Measurements from ENCODE around the gene OGG1. TPM values are rescaled to one million over a fixed set of nuclear protein-coding genes. Genes with fewer than 3 reads are reported as not detected.
A peak's percentile ranks its signal among the peaks of the same experiment; 100 is the strongest.

OGG1 gene
- total RNA-seq, 2 donors from 2014 or later: 22.6 to 38.2 TPM

DNA sequence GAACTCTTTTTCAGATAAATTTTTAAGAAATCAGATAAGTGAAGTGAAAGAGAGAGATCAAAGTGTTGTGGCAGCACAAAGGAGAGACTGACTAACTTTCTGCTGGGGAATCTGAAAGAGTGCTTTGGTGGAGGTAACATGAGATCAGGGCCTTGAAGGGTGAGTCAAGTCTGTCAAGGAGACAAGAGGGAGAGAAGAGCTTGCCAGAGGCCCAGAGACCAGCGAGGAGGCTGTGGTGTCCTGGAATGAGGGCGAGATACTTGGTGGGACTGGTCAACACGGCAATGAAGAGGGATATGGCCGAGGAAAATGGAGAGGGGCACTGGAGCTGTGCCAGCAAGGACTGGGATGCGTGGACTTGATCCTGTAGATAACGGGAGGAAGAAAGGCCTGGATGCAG, 38.0 kb downstream of the OGG1 start:
- no peaks in the 10 kb centered on the region for H3K4me1 ChIP-seq (replicated peaks)
- intact Hi-C loops (cut with DNase I): no loop called here
- no peak overlapping the region for H3K27ac ChIP-seq
- no peak for DNase-seq (ENCODE audit: low spot score)
- no peak overlapping the region for H3K4me3 ChIP-seq
- 79% methylated on average over 6 of the region's 6 CpGs for WGBS
- TF ChIP-seq POLR2AphosphoS5 (IDR thresholded peaks at IDR 0.05) (no peak), POLR2A (IDR thresholded peaks at IDR 0.05) (no peak)
- TF ChIP-seq, protein P1, sequence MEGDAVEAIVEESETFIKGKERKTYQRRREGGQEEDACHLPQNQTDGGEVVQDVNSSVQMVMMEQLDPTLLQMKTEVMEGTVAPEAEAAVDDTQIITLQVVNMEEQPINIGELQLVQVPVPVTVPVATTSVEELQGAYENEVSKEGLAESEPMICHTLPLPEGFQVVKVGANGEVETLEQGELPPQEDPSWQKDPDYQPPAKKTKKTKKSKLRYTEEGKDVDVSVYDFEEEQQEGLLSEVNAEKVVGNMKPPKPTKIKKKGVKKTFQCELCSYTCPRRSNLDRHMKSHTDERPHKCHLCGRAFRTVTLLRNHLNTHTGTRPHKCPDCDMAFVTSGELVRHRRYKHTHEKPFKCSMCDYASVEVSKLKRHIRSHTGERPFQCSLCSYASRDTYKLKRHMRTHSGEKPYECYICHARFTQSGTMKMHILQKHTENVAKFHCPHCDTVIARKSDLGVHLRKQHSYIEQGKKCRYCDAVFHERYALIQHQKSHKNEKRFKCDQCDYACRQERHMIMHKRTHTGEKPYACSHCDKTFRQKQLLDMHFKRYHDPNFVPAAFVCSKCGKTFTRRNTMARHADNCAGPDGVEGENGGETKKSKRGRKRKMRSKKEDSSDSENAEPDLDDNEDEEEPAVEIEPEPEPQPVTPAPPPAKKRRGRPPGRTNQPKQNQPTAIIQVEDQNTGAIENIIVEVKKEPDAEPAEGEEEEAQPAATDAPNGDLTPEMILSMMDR (IDR thresholded peaks at IDR 0.05): no peak
- no peaks in the 10 kb centered on the region for H3K9me3 ChIP-seq
- peaks cover 11 to 17% of the 10 kb centered on the region in 2 donors for H3K36me3 ChIP-seq
- H3K27me3 ChIP-seq (replicated peaks; ENCODE audit: insufficient read depth): no peaks in the 10 kb centered on the region

DNA sequence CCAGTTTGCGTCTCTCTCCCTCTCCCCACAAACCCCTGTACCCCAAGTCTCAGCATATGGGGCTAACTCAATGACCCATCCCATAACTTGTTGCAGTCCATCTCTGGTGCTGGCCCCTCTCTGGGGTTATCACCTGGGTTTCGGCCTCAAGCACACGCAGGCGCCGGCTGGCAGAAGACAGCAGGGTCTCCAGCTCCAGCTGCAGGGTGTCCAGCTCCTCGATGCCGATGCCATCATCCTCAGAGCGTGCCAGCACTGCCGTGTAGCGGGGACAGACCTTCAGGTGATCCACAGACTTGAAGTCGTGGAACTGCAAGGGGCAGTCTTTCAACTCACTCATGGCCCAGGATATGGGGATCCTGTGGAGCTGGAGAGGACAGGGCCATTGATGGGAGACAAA, 41.4 kb downstream of the OGG1 start:
- TF ChIP-seq, protein P1 (IDR thresholded peaks at IDR 0.05): no peak
- TF ChIP-seq POLR2A (IDR thresholded peaks at IDR 0.05) (no peak), POLR2AphosphoS5 (IDR thresholded peaks at IDR 0.05) (no peak)
- Histone ChIP-seq H3K27ac (peak overlapping the region; percentile 95 to 96), H3K27me3 (replicated peaks; ENCODE audit: insufficient read depth) (no peaks in the 10 kb centered on the region), H3K4me3 (peak overlapping the region in 1 of 2 donors; percentile 97), H3K4me1 (replicated peaks) (no peaks in the 10 kb centered on the region), H3K36me3 (peaks cover 8 to 13% of the 10 kb centered on the region in 2 donors), H3K9me3 (no peaks in the 10 kb centered on the region)
- DNase-seq (ENCODE audit: low spot score): no peak
- 80% methylated on average over 11 of the region's 11 CpGs for WGBS
- intact Hi-C loops (cut with DNase I): no loop called here

DNA sequence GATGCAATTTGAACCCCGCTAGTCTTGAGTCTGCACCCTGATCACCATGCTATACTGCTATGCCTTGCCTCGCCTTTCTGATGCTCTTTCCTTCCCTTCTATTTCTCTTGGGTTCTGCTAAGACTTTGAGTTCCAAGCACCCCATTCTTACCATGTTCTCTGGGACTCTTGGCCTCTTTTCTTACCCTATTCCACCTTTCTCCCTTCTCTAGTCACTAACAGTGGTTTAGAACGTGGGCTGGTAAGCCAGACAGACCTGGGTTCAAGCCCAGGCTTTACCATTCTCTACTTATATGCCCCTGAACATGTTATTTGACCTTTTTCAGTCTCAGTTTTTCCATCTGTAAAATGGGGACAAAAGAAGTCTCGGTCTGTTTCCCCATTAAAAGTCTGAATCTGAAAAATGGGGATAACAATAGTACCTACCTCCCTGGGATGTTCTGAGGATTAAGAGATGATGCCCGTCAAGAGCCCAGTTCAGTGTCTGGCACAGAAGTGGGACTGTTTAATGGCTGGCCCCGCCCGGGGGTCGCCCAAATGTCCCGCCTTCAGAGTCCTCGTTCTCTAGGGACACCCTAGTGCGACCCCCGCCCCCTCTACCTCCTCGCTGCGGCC, 42.1 kb downstream of the OGG1 start:
- H3K4me3 ChIP-seq: peak overlapping the region; percentile 92 to 97
- intact Hi-C loops (cut with DNase I): loop anchor here (1.0 kb wide), 1 partner anchor 43 kb away; the partner anchor contains the start of gene OGG1
- H3K9me3 ChIP-seq: no peaks in the 10 kb centered on the region
- peaks cover 8% of the 10 kb centered on the region in 2 donors for H3K36me3 ChIP-seq
- no peaks in the 10 kb centered on the region for H3K27me3 ChIP-seq (replicated peaks; ENCODE audit: insufficient read depth)
- H3K4me1 ChIP-seq (replicated peaks): no peaks in the 10 kb centered on the region
- no peak for TF ChIP-seq POLR2A (IDR thresholded peaks at IDR 0.05)
- TF ChIP-seq, protein P1 (IDR thresholded peaks at IDR 0.05): no peak
- TF ChIP-seq POLR2AphosphoS5 (IDR thresholded peaks at IDR 0.05): no peak
- no peak for DNase-seq (ENCODE audit: low spot score)
- peak overlapping the region; percentile 95 to 96 for H3K27ac ChIP-seq
- WGBS: 14% methylated on average over 14 of the region's 14 CpGs

DNA sequence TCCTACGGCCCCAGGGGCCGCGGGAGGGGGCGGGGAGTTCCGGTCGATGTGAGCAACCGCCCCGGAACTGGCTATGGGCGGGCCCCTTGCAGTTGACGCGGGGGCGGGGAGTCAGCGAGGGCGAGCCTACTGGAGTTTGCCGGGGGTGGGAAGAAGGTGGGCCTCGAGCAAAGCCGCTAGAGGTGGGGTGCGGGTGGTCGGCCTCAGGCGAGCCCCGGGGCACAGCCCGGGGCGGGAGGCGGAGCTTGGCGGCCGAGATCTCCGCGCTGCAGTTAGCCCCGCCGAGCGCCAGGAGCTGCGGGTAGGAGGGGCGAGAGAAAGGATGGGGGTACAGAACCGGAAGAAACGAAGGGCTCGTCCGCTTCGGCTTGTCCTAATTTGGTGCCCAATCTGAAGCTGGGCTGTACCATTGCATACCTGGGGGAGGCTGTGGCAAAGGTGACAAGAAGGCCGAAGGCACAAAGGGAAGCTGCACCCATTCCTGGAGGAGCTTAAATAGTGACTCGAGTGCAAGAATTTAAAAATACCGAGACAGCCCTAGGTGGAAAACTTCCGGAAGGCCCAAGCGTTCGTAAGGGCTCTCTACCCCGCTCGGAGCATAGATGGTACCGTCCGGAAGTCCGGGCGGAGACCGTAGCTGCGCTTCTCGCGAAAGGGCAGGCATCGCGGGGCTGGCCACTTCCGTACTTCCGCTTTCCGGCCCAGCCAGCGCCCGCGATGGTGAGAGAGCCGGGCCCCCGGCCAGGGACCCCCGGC, 42.8 kb downstream of the OGG1 start, which contains the start of the genes ARPC4 and TADA3:
ARPC4 (plus strand) TSS at position 678 of the 756 bp plus-strand sequence; CDS start at position 718, 40 bp downstream.
TADA3 (minus strand) TSS at position 69 of the 756 bp plus-strand sequence. CDS start 1,007 bp downstream, outside the sequence.
- intact Hi-C loops (cut with DNase I): loop anchor here (1.0 kb wide), 1 partner anchor 43 kb away; the partner anchor contains the start of gene OGG1
- WGBS: under 1% methylated on average over 56 of the region's 65 CpGs
- DNase-seq (ENCODE audit: low spot score): peak; percentile 93

More for the DNA sequence above, 42.8 kb downstream of the OGG1 start, which contains the start of the genes ARPC4 and TADA3:
- TF ChIP-seq, protein P1 (IDR thresholded peaks at IDR 0.05): peak in 2 of 4 experiments; percentile 45 to 48
- TF ChIP-seq POLR2AphosphoS5 (IDR thresholded peaks at IDR 0.05) (peak; percentile 84), POLR2A (IDR thresholded peaks at IDR 0.05) (peak; percentile 38)
- Histone ChIP-seq H3K36me3 (peaks cover 8% of the 10 kb centered on the region in 2 donors), H3K9me3 (no peaks in the 10 kb centered on the region), H3K27ac (peak within 1 kb of the TSS; percentile 95 to 96), H3K4me1 (replicated peaks) (no peaks in the 10 kb centered on the region), H3K27me3 (replicated peaks; ENCODE audit: insufficient read depth) (no peaks in the 10 kb centered on the region), H3K4me3 (peak within 1 kb of the TSS; percentile 92 to 97)
